CD4-positive, alpha-beta T cell treated with Interleukin-12 subunit alpha and Interleukin-12 subunit beta, for 1 hour (primary cell): ENCODE measurements around the gene RAC3.

ENCODE experiments used
- DNase-seq: peaks from one replicate; pipeline ENCODE4 v3.0.0-alpha.2; 2020

Gene RAC3

GRCh38 chr17:82079001-82079677, 47.7 kb downstream of the RAC3 start:
- no peak for DNase-seq

DNA sequence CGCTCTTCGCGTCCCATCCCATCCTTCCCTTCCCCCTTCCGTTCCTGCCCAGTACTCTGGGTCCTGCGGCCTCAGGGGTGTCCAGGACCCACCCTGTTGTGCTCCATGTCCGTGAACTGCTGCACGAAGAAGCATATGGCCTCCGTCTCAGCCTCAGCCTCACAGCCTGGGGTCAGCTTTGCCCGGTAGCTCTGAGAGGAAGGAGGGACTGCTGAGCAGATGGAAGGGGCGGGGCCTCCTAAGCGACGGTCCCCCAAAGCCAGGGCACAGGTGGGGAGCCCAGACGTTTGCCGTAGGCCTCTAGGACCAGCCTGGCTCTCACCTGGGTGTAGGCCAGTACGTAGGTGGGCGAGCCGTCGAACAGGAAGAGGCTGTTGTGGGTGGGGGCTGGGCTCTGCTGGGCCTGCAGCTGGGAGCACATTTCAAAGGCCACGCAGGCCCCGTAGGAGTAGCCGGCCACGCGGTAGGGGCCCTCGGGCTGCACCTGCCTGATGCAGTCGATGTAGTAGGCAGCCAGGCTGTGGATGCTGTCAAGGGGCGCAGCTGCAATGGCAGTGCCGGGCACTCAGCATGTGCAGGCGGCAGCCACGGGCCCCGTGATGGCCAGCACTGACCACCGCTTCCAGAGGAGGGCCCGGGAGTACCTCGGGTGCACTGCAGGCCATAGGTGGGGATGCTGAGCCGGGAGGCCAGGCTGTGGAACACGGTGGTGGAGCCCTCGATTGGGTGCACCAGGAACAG, 48.7 kb downstream of the RAC3 start:
- no peak for DNase-seq

- no peak for DNase-seq
Measured at GRCh38 chr17:82080789-82081464, 49.4 kb downstream of the RAC3 start.

GRCh38 chr17:82081546-82081945, 50.1 kb downstream of the RAC3 start:
- DNase-seq = no peak

- DNase-seq = no peak
Measured at GRCh38 chr17:82081966-82082365, 50.5 kb downstream of the RAC3 start.

DNA sequence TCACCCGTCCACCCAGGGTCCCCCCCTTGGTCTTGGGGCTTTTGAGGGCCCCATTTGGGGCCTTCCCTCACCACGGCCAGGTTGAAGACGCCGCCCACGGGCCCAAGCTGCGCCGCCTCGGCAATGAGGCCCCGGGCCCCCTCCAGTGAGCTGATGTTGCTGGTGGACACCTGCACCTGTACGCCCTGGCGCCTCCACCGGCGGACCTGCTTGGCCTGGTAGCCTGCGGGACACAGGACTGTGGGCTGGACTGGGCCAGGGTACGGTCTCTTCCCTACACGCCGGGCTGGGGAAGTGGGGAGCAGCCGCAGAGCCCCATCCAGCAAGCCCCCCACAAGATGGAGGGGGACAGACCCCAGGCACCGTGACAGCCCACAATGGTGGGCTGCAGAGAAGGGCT, 51.0 kb downstream of the RAC3 start:
- no peak for DNase-seq

DNA sequence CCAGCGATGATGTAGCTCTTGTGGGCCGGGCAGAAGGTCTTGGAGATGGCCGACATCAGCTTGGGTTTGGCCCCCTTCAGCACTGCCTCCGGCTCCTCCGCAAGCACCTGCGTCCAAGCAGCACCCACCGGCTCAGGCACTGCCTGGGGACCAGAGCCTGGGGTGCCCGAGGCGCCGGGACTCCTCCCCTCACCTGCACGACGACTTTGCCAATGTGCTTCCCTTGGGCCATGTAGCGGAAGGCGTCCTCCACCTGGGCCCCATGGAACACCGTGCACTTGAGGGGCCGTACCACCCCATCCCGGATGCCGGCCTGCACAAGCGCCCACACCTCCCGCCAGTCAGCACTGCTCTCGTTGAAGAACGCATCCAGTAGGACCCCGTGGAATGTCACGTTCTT, 51.5 kb downstream of the RAC3 start:
- no peak for DNase-seq
